Measurements from ENCODE around the gene GTPBP1. TPM values are rescaled to one million over a fixed set of nuclear protein-coding genes. Genes with fewer than 3 reads are reported as not detected.

GTPBP1 gene
- total and polyA plus RNA-seq, 2 of the 13 experiments (the other 11 are each of a cell fraction or from before 2014, with no cell fraction given), result 22.3 to 27.0 TPM

- TF ChIP-seq RARG (CRISPR knock-in tag; IDR thresholded peaks at IDR 0.05; ENCODE audit: low read depth), result no peak
- TF ChIP-seq ZNF878 (CRISPR knock-in tag; IDR thresholded peaks at IDR 0.05), result no peak
- TF ChIP-seq ZNF503 (CRISPR knock-in tag; IDR thresholded peaks at IDR 0.05), result no peak
- TF ChIP-seq ETV5 (CRISPR knock-in tag; IDR thresholded peaks at IDR 0.05; ENCODE audit: borderline replicate concordance), result no peak
- no peak for TF ChIP-seq DNMT3B (CRISPR knock-in tag; conservative IDR thresholded peaks at IDR 0.05)
- 0 out of 2 replicates have a peak, but pooled peaks have one; percentile 18 for TF ChIP-seq SALL1 (CRISPR knock-in tag; IDR thresholded peaks at IDR 0.05)
- no peak for TF ChIP-seq E2F2 (CRISPR knock-in tag; IDR thresholded peaks at IDR 0.05; ENCODE audit: borderline replicate concordance)
- peak; percentile 74; the same call in 1 of the 2 replicates for TF ChIP-seq TFAP4 (IDR thresholded peaks at IDR 0.05; ENCODE audit: borderline replicate concordance, low read depth)
- TF ChIP-seq ZNF574 (CRISPR knock-in tag; IDR thresholded peaks at IDR 0.05), result no peak
- TF ChIP-seq GMEB1 (CRISPR knock-in tag; IDR thresholded peaks at IDR 0.05; ENCODE audit: borderline replicate concordance), result no peak
- no peak for TF ChIP-seq ZNF839 (CRISPR knock-in tag; IDR thresholded peaks at IDR 0.05; ENCODE audit: borderline replicate concordance)
- TF ChIP-seq TCF12 (IDR thresholded peaks at IDR 0.05), result no peak
- TF ChIP-seq TCF12 (CRISPR knock-in tag; IDR thresholded peaks at IDR 0.05), result no peak
- TF ChIP-seq ZNF710 (CRISPR knock-in tag; IDR thresholded peaks at IDR 0.05; ENCODE audit: borderline replicate concordance), result no peak
- TF ChIP-seq CC2D1A (CRISPR knock-in tag; IDR thresholded peaks at IDR 0.05), result no peak
- 0 out of 2 replicates have a peak, but pooled peaks have one; percentile 55 for TF ChIP-seq HNF4G (IDR thresholded peaks at IDR 0.05; ENCODE audit: borderline replicate concordance, low read depth, low read length)
- no peak for TF ChIP-seq HNF4G (CRISPR knock-in tag; IDR thresholded peaks at IDR 0.05; ENCODE audit: borderline replicate concordance, low read depth)
These were observed 11.7 kb upstream of the GTPBP1 start (continued) for GRCh38 chr22:38694049-38694448.
